Measurements from ENCODE around the gene TBC1D2B.

TBC1D2B gene

GRCh38 chr15:78047761-78048627 lies 29.5 kb downstream of the TBC1D2B start:
- Histone ChIP-seq H3K18ac (ENCODE audit: low read length) (no peak overlapping the region), H3K4me3 (ENCODE audit: low read length in 2 of 2) (no peak overlapping the region), H3K9ac (ENCODE audit: low read depth, low read length, poor library complexity) (no peak overlapping the region), H2BK5ac (ENCODE audit: low read length) (no peak overlapping the region), H4K8ac (ENCODE audit: low read depth, low read length) (no peak overlapping the region), H3K4me2 (ENCODE audit: insufficient read depth, low read length, poor library complexity, severe bottlenecking) (no peak overlapping the region), H3K27ac (replicated peaks; ENCODE audit: low read length) (no peak overlapping the region), H2AFZ (ENCODE audit: low read length) (no peak overlapping the region), H2AK5ac (ENCODE audit: low read depth, low read length) (no peak overlapping the region), H4K91ac (ENCODE audit: low read depth, low read length, poor library complexity) (no peak overlapping the region), H3K14ac (ENCODE audit: low read length) (no peak overlapping the region), H3K4ac (ENCODE audit: low read length) (no peak overlapping the region), H2BK120ac (ENCODE audit: low read depth, low read length) (no peak overlapping the region), H3K23ac (ENCODE audit: low read depth, low read length, poor library complexity) (no peak overlapping the region), H3K27me3 (ENCODE audit: control insufficient read depth in 3 of 3, insufficient read depth in 3 of 3, low read depth in 1 of 3, low read length in 3 of 3) (no peaks in the 10 kb centered on the region), H3K36me3 (replicated peaks in 1 of 2; ENCODE audit: control insufficient read depth in 2 of 2, insufficient read depth in 2 of 2, low read length in 2 of 2) (peaks cover 0 to 6% of the 10 kb centered on the region in 2 donors), H3K79me1 (ENCODE audit: low read depth, low read length) (no peaks in the 10 kb centered on the region), H2BK12ac (ENCODE audit: low read length) (no peak overlapping the region), H3K9me3 (replicated peaks in 1 of 2; ENCODE audit: control insufficient read depth in 2 of 2, insufficient read depth in 1 of 2, low read depth in 1 of 2, low read length in 2 of 2) (no peaks in the 10 kb centered on the region), H3K4me1 (ENCODE audit: control insufficient read depth in 2 of 2, insufficient read depth in 1 of 2, low read depth in 1 of 2, low read length in 2 of 2) (peaks cover 0 to 14% of the 10 kb centered on the region in 2 donors), H2BK15ac (ENCODE audit: low read length) (no peak overlapping the region)
- DNase-seq (ENCODE audit: low spot score), result no peak
- no CpG with 5 or more reads among the region's 8 CpGs for WGBS, 2 donors (ENCODE audit: extremely low coverage in 2 of 2, insufficient read length in 2 of 2, insufficient replicate concordance in 1 of 2)

GRCh38 chr15:78046796-78047341 lies 30.6 kb downstream of the TBC1D2B start:
- Histone ChIP-seq H3K4me2 (ENCODE audit: insufficient read depth, low read length, poor library complexity, severe bottlenecking) (no peak overlapping the region), H2BK15ac (ENCODE audit: low read length) (no peak overlapping the region), H2AK5ac (ENCODE audit: low read depth, low read length) (no peak overlapping the region), H2BK120ac (ENCODE audit: low read depth, low read length) (no peak overlapping the region), H3K36me3 (replicated peaks in 1 of 2; ENCODE audit: control insufficient read depth in 2 of 2, insufficient read depth in 2 of 2, low read length in 2 of 2) (peaks cover 0 to 6% of the 10 kb centered on the region in 2 donors), H3K4ac (ENCODE audit: low read length) (no peak overlapping the region), H3K27me3 (ENCODE audit: control insufficient read depth in 3 of 3, insufficient read depth in 3 of 3, low read depth in 1 of 3, low read length in 3 of 3) (no peaks in the 10 kb centered on the region), H4K8ac (ENCODE audit: low read depth, low read length) (no peak overlapping the region), H3K9me3 (replicated peaks in 1 of 2; ENCODE audit: control insufficient read depth in 2 of 2, insufficient read depth in 1 of 2, low read depth in 1 of 2, low read length in 2 of 2) (no peaks in the 10 kb centered on the region), H3K14ac (ENCODE audit: low read length) (no peak overlapping the region), H3K4me3 (ENCODE audit: low read length in 2 of 2) (no peak overlapping the region), H3K9ac (ENCODE audit: low read depth, low read length, poor library complexity) (no peak overlapping the region), H3K27ac (replicated peaks; ENCODE audit: low read length) (no peak overlapping the region), H3K4me1 (ENCODE audit: control insufficient read depth in 2 of 2, insufficient read depth in 1 of 2, low read depth in 1 of 2, low read length in 2 of 2) (peaks cover 0 to 13% of the 10 kb centered on the region in 2 donors), H3K79me1 (ENCODE audit: low read depth, low read length) (no peaks in the 10 kb centered on the region), H2BK12ac (ENCODE audit: low read length) (no peak overlapping the region), H4K91ac (ENCODE audit: low read depth, low read length, poor library complexity) (no peak overlapping the region), H2AFZ (ENCODE audit: low read length) (no peak overlapping the region), H2BK5ac (ENCODE audit: low read length) (no peak overlapping the region), H3K18ac (ENCODE audit: low read length) (no peak overlapping the region), H3K23ac (ENCODE audit: low read depth, low read length, poor library complexity) (no peak overlapping the region)
- no CpG with 5 or more reads among the region's 5 CpGs for WGBS, 2 donors (ENCODE audit: extremely low coverage in 2 of 2, insufficient read length in 2 of 2, insufficient replicate concordance in 1 of 2)
- DNase-seq (ENCODE audit: low spot score), result no peak

GRCh38 chr15:78045189-78045588 lies 32.3 kb downstream of the TBC1D2B start:
- Histone ChIP-seq H3K9ac (ENCODE audit: low read depth, low read length, poor library complexity) (no peak overlapping the region), H3K36me3 (replicated peaks in 1 of 2; ENCODE audit: control insufficient read depth in 2 of 2, insufficient read depth in 2 of 2, low read length in 2 of 2) (peaks cover 0 to 6% of the 10 kb centered on the region in 2 donors), H2AFZ (ENCODE audit: low read length) (no peak overlapping the region), H3K27me3 (ENCODE audit: control insufficient read depth in 3 of 3, insufficient read depth in 3 of 3, low read depth in 1 of 3, low read length in 3 of 3) (no peaks in the 10 kb centered on the region), H2AK5ac (ENCODE audit: low read depth, low read length) (no peak overlapping the region), H2BK5ac (ENCODE audit: low read length) (no peak overlapping the region), H3K4me2 (ENCODE audit: insufficient read depth, low read length, poor library complexity, severe bottlenecking) (no peak overlapping the region), H3K4me1 (ENCODE audit: control insufficient read depth in 2 of 2, insufficient read depth in 1 of 2, low read depth in 1 of 2, low read length in 2 of 2) (peaks cover 0 to 7% of the 10 kb centered on the region in 2 donors), H3K4me3 (ENCODE audit: low read length in 2 of 2) (no peak overlapping the region), H2BK12ac (ENCODE audit: low read length) (no peak overlapping the region), H2BK15ac (ENCODE audit: low read length) (no peak overlapping the region), H3K79me1 (ENCODE audit: low read depth, low read length) (no peaks in the 10 kb centered on the region), H3K18ac (ENCODE audit: low read length) (no peak overlapping the region), H3K23ac (ENCODE audit: low read depth, low read length, poor library complexity) (no peak overlapping the region), H4K8ac (ENCODE audit: low read depth, low read length) (no peak overlapping the region), H3K4ac (ENCODE audit: low read length) (no peak overlapping the region), H4K91ac (ENCODE audit: low read depth, low read length, poor library complexity) (no peak overlapping the region), H3K9me3 (replicated peaks in 1 of 2; ENCODE audit: control insufficient read depth in 2 of 2, insufficient read depth in 1 of 2, low read depth in 1 of 2, low read length in 2 of 2) (no peaks in the 10 kb centered on the region), H2BK120ac (ENCODE audit: low read depth, low read length) (no peak overlapping the region), H3K14ac (ENCODE audit: low read length) (no peak overlapping the region), H3K27ac (replicated peaks; ENCODE audit: low read length) (no peak overlapping the region)
- no peak for DNase-seq (ENCODE audit: low spot score)
- no CpG with 5 or more reads among the region's 1 CpG for WGBS, 2 donors (ENCODE audit: extremely low coverage in 2 of 2, insufficient read length in 2 of 2, insufficient replicate concordance in 1 of 2)

- H2BK120ac ChIP-seq (ENCODE audit: low read depth, low read length), result no peak overlapping the region
- H2BK12ac ChIP-seq (ENCODE audit: low read length), result no peak overlapping the region
- H3K4ac ChIP-seq (ENCODE audit: low read length), result no peak overlapping the region
- H3K27ac ChIP-seq (replicated peaks; ENCODE audit: low read length), result no peak overlapping the region
- no peak overlapping the region for H3K9ac ChIP-seq (ENCODE audit: low read depth, low read length, poor library complexity)
- no peak overlapping the region for H4K91ac ChIP-seq (ENCODE audit: low read depth, low read length, poor library complexity)
- H3K9me3 ChIP-seq (replicated peaks in 1 of 2; ENCODE audit: control insufficient read depth in 2 of 2, insufficient read depth in 1 of 2, low read depth in 1 of 2, low read length in 2 of 2), result peaks cover 0 to 1% of the 10 kb centered on the region in 2 donors
- no CpG with 5 or more reads among the region's 5 CpGs for WGBS, 2 donors (ENCODE audit: extremely low coverage in 2 of 2, insufficient read length in 2 of 2, insufficient replicate concordance in 1 of 2)
- no peak overlapping the region for H4K8ac ChIP-seq (ENCODE audit: low read depth, low read length)
- no peak overlapping the region for H2AFZ ChIP-seq (ENCODE audit: low read length)
- no peak overlapping the region for H2AK5ac ChIP-seq (ENCODE audit: low read depth, low read length)
- no peaks in the 10 kb centered on the region for H3K79me1 ChIP-seq (ENCODE audit: low read depth, low read length)
- H3K4me1 ChIP-seq (ENCODE audit: control insufficient read depth in 2 of 2, insufficient read depth in 1 of 2, low read depth in 1 of 2, low read length in 2 of 2), result peaks cover 0 to 1% of the 10 kb centered on the region in 2 donors
- H3K18ac ChIP-seq (ENCODE audit: low read length), result no peak overlapping the region
- no peak overlapping the region for H2BK5ac ChIP-seq (ENCODE audit: low read length)
- peaks cover 2 to 6% of the 10 kb centered on the region in 2 donors for H3K36me3 ChIP-seq (replicated peaks in 1 of 2; ENCODE audit: control insufficient read depth in 2 of 2, insufficient read depth in 2 of 2, low read length in 2 of 2)
- no peak overlapping the region for H3K14ac ChIP-seq (ENCODE audit: low read length)
- no peak overlapping the region for H3K4me3 ChIP-seq (ENCODE audit: low read length in 2 of 2)
- DNase-seq (ENCODE audit: low spot score), result no peak
- no peak overlapping the region for H2BK15ac ChIP-seq (ENCODE audit: low read length)
- H3K4me2 ChIP-seq (ENCODE audit: insufficient read depth, low read length, poor library complexity, severe bottlenecking), result no peak overlapping the region
- no peak overlapping the region for H3K23ac ChIP-seq (ENCODE audit: low read depth, low read length, poor library complexity)
- H3K27me3 ChIP-seq (ENCODE audit: control insufficient read depth in 3 of 3, insufficient read depth in 3 of 3, low read depth in 1 of 3, low read length in 3 of 3), result no peaks in the 10 kb centered on the region
Observed at GRCh38 chr15:78044407-78045155, 32.9 kb downstream of the TBC1D2B start.
